ENCODE measurements around the gene PI4K2B. TPM values are rescaled to one million over a fixed set of nuclear protein-coding genes. Genes with fewer than 3 reads are reported as not detected.

The PI4K2B gene
- total RNA-seq, 1 experiment from 2014 or later, result 22.8 TPM

DNA sequence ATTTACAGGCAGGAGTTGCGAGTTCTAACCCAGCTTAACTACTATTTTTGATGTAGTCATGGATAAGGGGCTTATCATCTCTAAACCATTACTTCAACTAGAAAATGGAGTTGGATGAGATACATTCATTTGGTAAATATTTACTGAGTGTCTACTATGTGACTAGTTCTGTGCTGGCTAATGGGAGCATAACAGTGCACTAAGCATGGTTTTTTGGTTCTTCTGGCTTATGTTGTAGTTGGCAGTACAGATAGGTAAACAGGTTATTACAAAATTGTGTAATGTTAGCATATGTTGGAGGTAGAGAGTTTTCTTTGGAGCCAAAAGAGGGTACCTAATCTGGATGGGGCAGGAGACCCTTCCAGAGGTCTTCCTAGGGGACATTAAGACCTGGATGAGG is 25.8 kb upstream of the PI4K2B start:
- TF ChIP-seq, protein P1, sequence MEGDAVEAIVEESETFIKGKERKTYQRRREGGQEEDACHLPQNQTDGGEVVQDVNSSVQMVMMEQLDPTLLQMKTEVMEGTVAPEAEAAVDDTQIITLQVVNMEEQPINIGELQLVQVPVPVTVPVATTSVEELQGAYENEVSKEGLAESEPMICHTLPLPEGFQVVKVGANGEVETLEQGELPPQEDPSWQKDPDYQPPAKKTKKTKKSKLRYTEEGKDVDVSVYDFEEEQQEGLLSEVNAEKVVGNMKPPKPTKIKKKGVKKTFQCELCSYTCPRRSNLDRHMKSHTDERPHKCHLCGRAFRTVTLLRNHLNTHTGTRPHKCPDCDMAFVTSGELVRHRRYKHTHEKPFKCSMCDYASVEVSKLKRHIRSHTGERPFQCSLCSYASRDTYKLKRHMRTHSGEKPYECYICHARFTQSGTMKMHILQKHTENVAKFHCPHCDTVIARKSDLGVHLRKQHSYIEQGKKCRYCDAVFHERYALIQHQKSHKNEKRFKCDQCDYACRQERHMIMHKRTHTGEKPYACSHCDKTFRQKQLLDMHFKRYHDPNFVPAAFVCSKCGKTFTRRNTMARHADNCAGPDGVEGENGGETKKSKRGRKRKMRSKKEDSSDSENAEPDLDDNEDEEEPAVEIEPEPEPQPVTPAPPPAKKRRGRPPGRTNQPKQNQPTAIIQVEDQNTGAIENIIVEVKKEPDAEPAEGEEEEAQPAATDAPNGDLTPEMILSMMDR (IDR thresholded peaks at IDR 0.05; ENCODE audit: unreplicated experiment), result no peak
- POLR2A ChIA-PET, result no interaction called here
- CTCF ChIA-PET, result interaction anchor here (1.5 kb wide), 1 partner anchor 45 kb away, joined by 3 read pairs; no protein-coding TSS in a partner anchor
- peaks cover 4% of the 10 kb centered on the region for H3K9me3 Mint-ChIP-seq (ENCODE audit: unreplicated experiment)
- BruUV-seq (replicated peaks), result no TSS peak
- no peak overlapping the region for H3K4me3 Mint-ChIP-seq (ENCODE audit: unreplicated experiment)
- H3K27me3 Mint-ChIP-seq (ENCODE audit: insufficient read depth, unreplicated experiment), result no peaks in the 10 kb centered on the region
- no peaks in the 10 kb centered on the region for H3K36me3 Mint-ChIP-seq (ENCODE audit: insufficient read depth, unreplicated experiment)
- H3K4me1 Mint-ChIP-seq (ENCODE audit: insufficient read depth, unreplicated experiment), result no peaks in the 10 kb centered on the region
- H3K27ac Mint-ChIP-seq (ENCODE audit: low read depth, unreplicated experiment), result no peak overlapping the region
- no peak for DNase-seq (ENCODE audit: unreplicated experiment)
- intact Hi-C loops (cut with micrococcal nuclease), result no loop called here

DNA sequence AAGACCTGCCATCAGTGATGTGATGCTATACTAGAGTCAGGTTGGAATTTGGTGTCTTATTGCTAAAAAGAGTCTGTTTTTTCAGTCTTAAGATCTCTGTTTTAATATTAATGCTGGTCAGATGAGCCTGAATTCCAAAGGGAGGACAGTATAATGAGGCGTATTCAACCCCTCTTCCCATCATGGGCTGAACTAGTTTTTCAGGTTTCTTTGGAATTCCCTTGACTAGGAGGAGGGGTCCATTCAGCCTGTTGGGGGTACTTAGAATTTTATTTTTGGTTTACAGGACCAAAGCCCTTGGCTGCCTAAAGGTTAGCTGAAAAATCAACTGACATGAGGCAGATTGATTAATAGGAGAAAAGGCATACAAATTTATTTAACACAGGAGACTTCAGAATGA is 24.1 kb upstream of the PI4K2B start:
- ChIA-PET CTCF (no interaction called here), POLR2A (no interaction called here)
- TF ChIP-seq, protein P1 (IDR thresholded peaks at IDR 0.05; ENCODE audit: unreplicated experiment), result no peak
- Mint-ChIP-seq H3K4me1 (ENCODE audit: insufficient read depth, unreplicated experiment) (no peaks in the 10 kb centered on the region), H3K9me3 (ENCODE audit: unreplicated experiment) (peaks cover 8% of the 10 kb centered on the region), H3K36me3 (ENCODE audit: insufficient read depth, unreplicated experiment) (no peaks in the 10 kb centered on the region), H3K27ac (ENCODE audit: low read depth, unreplicated experiment) (no peak overlapping the region), H3K27me3 (ENCODE audit: insufficient read depth, unreplicated experiment) (no peaks in the 10 kb centered on the region), H3K4me3 (ENCODE audit: unreplicated experiment) (no peak overlapping the region)
- intact Hi-C loops (cut with micrococcal nuclease), result no loop called here
- BruUV-seq (replicated peaks), result no TSS peak
- no peak for DNase-seq (ENCODE audit: unreplicated experiment)

DNA sequence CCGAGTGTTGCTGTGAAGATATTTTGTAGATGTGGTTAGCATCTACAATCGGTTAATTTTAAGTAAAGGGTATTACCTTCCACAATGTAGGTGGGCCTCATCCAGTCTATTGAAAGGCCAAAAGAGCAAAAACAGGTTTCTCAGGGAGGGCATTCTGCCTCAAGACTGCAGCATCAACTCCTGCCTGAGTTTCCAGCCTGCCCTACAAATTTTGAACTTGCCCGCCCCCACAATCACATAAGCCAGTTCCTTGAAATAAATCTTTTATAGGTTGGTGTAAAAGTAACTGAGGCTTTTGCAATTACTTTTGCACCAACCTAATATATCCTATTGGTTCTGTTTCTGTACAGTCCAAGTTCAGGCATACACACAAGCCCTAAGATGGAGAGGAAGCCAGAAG is 22.1 kb upstream of the PI4K2B start:
- CTCF ChIA-PET, result no interaction called here

DNA sequence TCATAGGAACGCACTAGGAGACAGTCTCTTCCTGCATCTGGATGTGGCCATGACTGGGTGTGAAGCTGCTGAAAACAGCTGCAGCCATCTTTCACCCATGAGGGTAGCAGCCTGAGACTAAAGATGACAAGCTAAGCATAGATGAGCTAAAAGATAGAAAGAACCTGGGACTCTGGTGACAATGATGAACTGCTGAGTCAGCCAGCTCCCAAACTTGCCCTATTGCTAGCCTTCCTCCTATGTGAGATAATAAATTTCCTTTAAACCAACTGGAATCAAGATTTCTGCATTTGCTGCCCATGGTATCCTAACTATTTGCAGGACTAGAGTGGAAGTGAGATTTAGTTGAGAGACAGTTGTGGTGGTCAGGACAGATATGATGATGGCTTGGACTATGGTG is 21.0 kb upstream of the PI4K2B start:
- no TSS peak for BruUV-seq (replicated peaks)
- H3K4me1 Mint-ChIP-seq (ENCODE audit: insufficient read depth, unreplicated experiment), result no peaks in the 10 kb centered on the region
- intact Hi-C loops (cut with micrococcal nuclease), result no loop called here

More for the DNA sequence above, 22.1 kb upstream of the PI4K2B start:
- no peak for DNase-seq (ENCODE audit: unreplicated experiment)
- Mint-ChIP-seq H3K4me1 (ENCODE audit: insufficient read depth, unreplicated experiment) (no peaks in the 10 kb centered on the region), H3K9me3 (ENCODE audit: unreplicated experiment) (peaks cover 8% of the 10 kb centered on the region), H3K27ac (ENCODE audit: low read depth, unreplicated experiment) (no peak overlapping the region), H3K36me3 (ENCODE audit: insufficient read depth, unreplicated experiment) (no peaks in the 10 kb centered on the region), H3K27me3 (ENCODE audit: insufficient read depth, unreplicated experiment) (no peaks in the 10 kb centered on the region), H3K4me3 (ENCODE audit: unreplicated experiment) (no peak overlapping the region)
- no TSS peak for BruUV-seq (replicated peaks)
- TF ChIP-seq, protein P1 (IDR thresholded peaks at IDR 0.05; ENCODE audit: unreplicated experiment), result no peak
- POLR2A ChIA-PET, result interaction anchor here (1.6 kb wide), 1 partner anchor 13 kb away, joined by 5 read pairs; no protein-coding TSS in a partner anchor
- intact Hi-C loops (cut with micrococcal nuclease), result no loop called here

More for the DNA sequence above, 21.0 kb upstream of the PI4K2B start:
- no peak overlapping the region for H3K4me3 Mint-ChIP-seq (ENCODE audit: unreplicated experiment)
- no peak overlapping the region for H3K27ac Mint-ChIP-seq (ENCODE audit: low read depth, unreplicated experiment)
- POLR2A ChIA-PET, result interaction anchor here (0.6 to 1.6 kb wide), 2 partner anchors 11 to 15 kb away, joined by 3 to 5 read pairs; no protein-coding TSS in a partner anchor
- peaks cover 8% of the 10 kb centered on the region for H3K9me3 Mint-ChIP-seq (ENCODE audit: unreplicated experiment)
- no peak for DNase-seq (ENCODE audit: unreplicated experiment)
- CTCF ChIA-PET, result interaction anchor here (0.7 kb wide), 1 partner anchor 60 kb away, joined by 3 read pairs; no protein-coding TSS in a partner anchor
- TF ChIP-seq, protein P1 (IDR thresholded peaks at IDR 0.05; ENCODE audit: unreplicated experiment), result no peak
- no peaks in the 10 kb centered on the region for H3K27me3 Mint-ChIP-seq (ENCODE audit: insufficient read depth, unreplicated experiment)
- H3K36me3 Mint-ChIP-seq (ENCODE audit: insufficient read depth, unreplicated experiment), result no peaks in the 10 kb centered on the region
